Left renal cortex interstitium (tissue), 4 donors: Measurements from ENCODE around the gene AFAP1L1. TPM values are rescaled to one million over a fixed set of nuclear protein-coding genes. Genes with fewer than 3 reads are reported as not detected.
"Not testable (repeated sequence)": the region's sequence is repeated elsewhere in the genome, so short reads cannot be mapped to it uniquely, and the experiment has no call there.

Experiments
- DNase-seq, 4 donors: peaks; one replicate each; pipeline ENCODE4 v3.0.0-alpha.2; 2013; ENCODE audit warnings: low read depth in 4 of 4, low spot score in 2 of 4, missing footprints in 1 of 4
- polyA plus RNA-seq, 4 donors: library from polyadenylated mRNA; unstranded; fragments of 120-200 nt; gene quantifications; one replicate each; pipeline ENCODE4 v1.2.1, GENCODE V29; 2013; ENCODE audit not compliant: insufficient read length in 4 of 4

The AFAP1L1 gene
- polyA plus RNA-seq, 4 donors, result 17.5 to 22.8 (median 19.6) TPM

DNA sequence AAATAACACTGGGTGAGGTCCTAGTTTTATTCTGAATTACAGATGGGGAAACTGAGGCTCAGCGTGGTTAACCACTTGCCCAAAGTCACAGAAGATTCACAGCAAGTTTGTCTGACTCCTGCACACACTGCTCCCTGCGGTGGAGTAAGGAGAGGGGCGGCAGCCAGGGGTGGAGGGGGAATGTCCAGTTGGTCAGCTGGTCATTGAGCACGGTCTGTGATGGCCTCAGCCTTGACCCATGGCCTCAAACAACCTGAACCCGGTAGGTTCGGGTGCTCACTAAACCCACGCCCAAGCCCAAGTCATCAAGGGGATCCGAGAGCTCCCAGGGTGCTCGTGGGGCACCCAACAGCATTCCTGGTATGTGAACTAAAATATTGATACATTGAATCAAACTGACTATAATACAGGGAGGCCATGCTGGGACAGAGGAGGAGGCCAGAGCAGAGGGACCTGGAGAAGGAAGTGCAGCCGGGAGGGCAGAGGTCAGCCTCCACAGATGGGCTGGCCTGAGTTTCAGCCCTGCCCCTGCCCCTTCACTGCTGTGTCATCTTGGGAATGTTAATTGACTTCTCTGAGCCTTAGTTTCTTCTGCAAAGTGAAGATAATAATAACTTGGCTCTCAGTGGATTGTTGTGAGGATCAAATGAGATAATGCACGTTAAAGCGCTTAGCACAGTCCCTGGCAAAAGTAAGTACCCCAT, 111.0 kb downstream of the AFAP1L1 start:
- no peak for DNase-seq

DNA sequence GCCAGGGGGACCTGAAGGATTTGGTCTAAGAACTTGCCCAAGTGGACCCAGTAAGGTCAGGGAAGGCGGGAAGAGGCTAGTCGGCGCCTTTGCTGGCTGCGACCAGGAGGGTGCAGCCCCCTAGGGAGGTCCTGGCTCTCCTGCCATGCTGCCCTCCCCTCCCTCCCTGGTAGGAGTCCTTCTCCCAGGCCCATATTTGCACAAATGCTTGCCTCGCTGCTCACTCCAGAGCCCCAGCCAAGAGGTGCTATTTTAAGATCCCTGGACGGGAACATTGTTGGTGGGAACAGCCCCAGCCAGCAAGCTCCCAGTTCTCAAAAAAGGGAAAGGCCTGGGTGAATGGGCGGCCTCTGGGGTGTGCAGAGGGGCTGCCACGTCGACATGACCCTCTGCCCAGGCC, 111.7 kb downstream of the AFAP1L1 start:
- no peak for DNase-seq

DNA sequence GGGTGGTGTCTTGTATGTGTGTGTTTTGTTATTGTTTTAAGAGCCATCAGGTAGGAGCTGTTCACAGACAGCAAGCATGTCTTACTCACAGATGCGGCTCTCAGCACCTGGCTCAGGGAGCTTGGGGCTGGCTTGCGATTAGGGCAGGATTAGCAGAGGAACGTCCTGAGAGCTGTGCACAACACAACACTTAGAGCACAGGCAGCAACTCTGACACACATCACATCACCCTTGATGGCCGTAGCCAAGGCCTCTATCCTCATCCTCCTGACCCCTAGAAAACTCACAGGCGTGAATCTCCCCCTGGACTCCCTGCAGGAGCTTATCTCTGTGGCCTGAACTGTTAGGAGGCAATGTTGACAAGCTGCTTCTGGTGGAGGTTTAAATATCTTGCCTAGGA, 114.5 kb downstream of the AFAP1L1 start:
- DNase-seq, result no peak

DNA sequence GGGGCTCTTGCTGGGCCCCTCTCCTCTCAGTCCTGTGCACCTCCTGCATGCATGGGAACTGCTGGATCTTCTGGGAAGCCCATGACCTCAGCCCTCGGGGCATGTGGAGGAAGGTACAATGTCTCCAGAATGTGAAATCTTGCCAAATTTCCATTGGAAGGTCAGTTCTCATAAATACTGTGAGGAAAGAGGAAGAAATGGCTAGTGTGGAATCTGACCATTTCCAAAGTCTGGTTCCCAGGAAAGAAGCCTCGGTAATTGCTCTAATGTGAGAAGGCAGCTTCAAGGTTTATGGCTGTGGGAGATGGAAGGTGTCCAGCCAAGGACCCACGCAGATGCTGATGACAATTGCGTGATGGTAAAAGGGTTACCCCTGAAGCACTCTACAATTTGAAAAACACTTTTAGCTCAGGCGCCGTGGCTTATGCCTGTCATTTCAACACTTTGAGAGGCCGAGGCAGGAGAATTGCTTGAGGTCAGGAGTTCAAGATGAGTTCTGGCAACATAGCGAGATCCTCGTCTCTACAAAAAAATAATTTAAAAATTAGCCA, 115.5 kb downstream of the AFAP1L1 start:
- no peak for DNase-seq

DNA sequence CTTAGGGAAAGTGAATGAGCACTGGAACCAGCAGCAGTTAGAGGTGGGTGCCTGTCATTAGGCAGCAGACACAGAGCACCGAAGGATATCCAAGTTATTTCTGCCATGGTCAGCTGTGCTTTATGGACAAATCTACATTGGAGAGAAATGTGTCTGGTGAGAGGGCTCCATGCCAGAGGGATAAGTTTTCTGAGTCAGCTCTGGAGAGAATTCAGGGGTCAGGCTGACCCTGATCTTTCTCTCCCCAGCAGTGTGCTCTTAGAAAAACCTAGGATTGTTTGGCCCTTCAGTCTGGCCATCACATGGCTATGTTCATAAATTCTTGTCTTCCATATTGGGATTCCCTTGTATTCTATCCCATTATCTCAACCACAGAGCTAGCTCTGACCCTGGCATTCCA, 116.3 kb downstream of the AFAP1L1 start:
- no peak for DNase-seq

GRCh38 chr5:149388498-149389190, 117.0 kb downstream of the AFAP1L1 start:
- DNase-seq, result no peak

GRCh38 chr5:149389552-149390495, 118.2 kb downstream of the AFAP1L1 start:
- DNase-seq, result no peak

- not testable (repeated sequence) for DNase-seq
Measured at GRCh38 chr5:149391076-149391475, 119.4 kb downstream of the AFAP1L1 start.

Other genes with a start within 250 kb of the AFAP1L1 start
- gene SH3TC2, start 208.8 kb upstream of the AFAP1L1 start, polyA plus RNA-seq, result 1 to 10 TPM in 3 of 4 donors, under 1 TPM in 1; 0.46 to 1.3 (median 1.1) TPM
- gene ABLIM3, start 130.4 kb upstream of the AFAP1L1 start, polyA plus RNA-seq, result 1 to 10 TPM in 3 of 4 donors, under 1 TPM in 1; 0.94 to 1.4 (median 1.2) TPM
- gene GRPEL2, start 73.6 kb downstream of the AFAP1L1 start, polyA plus RNA-seq, result 10 to 100 TPM; 17.1 to 22.3 (median 17.7) TPM
- 10 to 100 TPM; 16.6 to 19.8 (median 18.1) TPM for gene PCYOX1L, start 86.2 kb downstream of the AFAP1L1 start, polyA plus RNA-seq
- gene IL17B, start 107.4 kb downstream of the AFAP1L1 start, polyA plus RNA-seq, result 1 to 10 TPM; 1.1 to 2.2 (median 1.6) TPM